HepG2 (cell line): Measurements from ENCODE around the gene TBC1D4. TPM values are rescaled to one million over a fixed set of nuclear protein-coding genes. Genes with fewer than 3 reads are reported as not detected.

Experiments
- ATAC-seq: fragments of 200-7000 bp; cut with Tn5 transposase; 3 replicates; pipeline ENCODE4 v1.9.1; 2020; ENCODE audit warnings: mild to moderate bottlenecking, moderate library complexity
- BruUV-seq: library from RNA; stranded (reverse); fragments of 400-500 nt; replicated peaks from 2 replicates; lab custom pipeline; 2021; lab: Mats Ljungman, UMichigan
- CTCF ChIA-PET: fragments of 300-600 bp; formaldehyde crosslinking; extraction: SDS; loops from one replicate; lab custom pipeline; 2021; ENCODE audit warnings: low total read pairs, inconsistent platforms, low intra/inter-chr PET ratio; lab: Yijun Ruan, JAX
- POLR2A ChIA-PET: fragments of 350-600 bp; sonication (Branson Sonifier 250); formaldehyde crosslinking; loops from one replicate; lab custom pipeline; 2020; ENCODE audit warnings: antibody characterized with exemption, inconsistent platforms; lab: Yijun Ruan, JAX
- DNase-seq: peaks from one replicate; pipeline ENCODE4 v3.0.0-alpha.2; 2015; ENCODE audit warnings: low spot score
- FAIRE-seq: peaks from 3 replicates; lab custom pipeline; 2011; peaks lifted over from hg19 to GRCh38; lab: Jason Lieb, UNC
- H2AFZ ChIP-seq: one replicate; pipeline ENCODE4 v1.6.1; 2011; ENCODE audit warnings: low read length, inconsistent platforms
- H3K27ac ChIP-seq: fragments of 300-600 bp; 3 replicates; pipeline ENCODE4 v1.8.0; 2011; ENCODE audit warnings: mixed run types, mild to moderate bottlenecking, mixed read lengths, low read length, inconsistent platforms; ENCODE audit not compliant: insufficient read depth; ENCODE audit errors: extremely low read length
- H3K27me3 ChIP-seq, 2 experiments: fragments of 200-600 bp in 1 of 2; 2 replicates in 1 of 2; 3 replicates in 1 of 2; pipeline versions ENCODE4 v1.6.0 to v1.8.0; 2011; ENCODE audit warnings: low read length in 2 of 2, mild to moderate bottlenecking in 2 of 2, moderate library complexity in 2 of 2, inconsistent platforms in 1 of 2; ENCODE audit not compliant: insufficient read depth in 2 of 2, control insufficient read depth in 1 of 2
- H3K36me3 ChIP-seq, 2 experiments: fragments of 200-600 bp in 1 of 2; replicated peaks in 1 of 2; 2 replicates in 1 of 2; 3 replicates in 1 of 2; pipeline versions ENCODE4 v1.5.1 to v1.8.0; 2011; ENCODE audit warnings: low read length in 2 of 2, inconsistent platforms in 1 of 2; ENCODE audit not compliant: insufficient read depth in 2 of 2, control insufficient read depth in 1 of 2
- H3K4me1 ChIP-seq: 2 replicates; pipeline ENCODE4 v1.5.1; 2012; ENCODE audit warnings: low read length, inconsistent platforms; ENCODE audit not compliant: insufficient read depth
- H3K4me2 ChIP-seq: 2 replicates; pipeline ENCODE4 v1.6.0; 2011; ENCODE audit warnings: low read depth, low read length, inconsistent platforms
- H3K4me3 ChIP-seq, 3 experiments: fragments of 200-600 bp in 1 of 3; sonication (generic), shearing (Covaris generic) in 1 of 3; replicated peaks in 1 of 3; 2 replicates each; pipeline ENCODE4 v1.5.1; 2011 to 2016; ENCODE audit warnings: low read length in 3 of 3, inconsistent platforms in 2 of 3, low read depth in 2 of 3, mild to moderate bottlenecking in 2 of 3, control low read depth in 1 of 3, mixed read lengths in 1 of 3; ENCODE audit not compliant: insufficient read depth in 1 of 3
- H3K79me2 ChIP-seq: one replicate; pipeline ENCODE4 v1.6.1; 2011; ENCODE audit warnings: low read length, inconsistent platforms; ENCODE audit not compliant: insufficient read depth
- H3K9ac ChIP-seq: 2 replicates; pipeline ENCODE4 v1.6.0; 2011; ENCODE audit warnings: mild to moderate bottlenecking, low read depth, low read length, inconsistent platforms; ENCODE audit not compliant: insufficient read depth
- H3K9me3 ChIP-seq: 2 replicates; pipeline ENCODE4 v1.5.1; 2012; ENCODE audit warnings: mild to moderate bottlenecking, low read length
- H4K20me1 ChIP-seq: 2 replicates; pipeline ENCODE4 v1.6.0; 2011; ENCODE audit warnings: inconsistent platforms, mild to moderate bottlenecking, low read length, moderate library complexity; ENCODE audit not compliant: insufficient read depth
- ATM ChIP-seq: fragments of 450-650 bp; IDR thresholded peaks from 2 replicates; pipeline ENCODE4 v1.7.1; 2017; ENCODE audit warnings: mild to moderate bottlenecking, borderline replicate concordance
- CBX2 ChIP-seq, 2 experiments: fragments of 200-600 bp in 1 of 2; sonication (generic); formaldehyde crosslinking in 1 of 2; IDR thresholded peaks; 2 replicates each; pipeline versions ENCODE4 v1.7.0 to v1.8.1; 2018 to 2022; ENCODE audit warnings: low read depth in 2 of 2, low read length in 1 of 2, mild to moderate bottlenecking in 1 of 2, missing genetic modification reagents in 1 of 2
- CCAR2 ChIP-seq: fragments of 200-400 bp; formaldehyde crosslinking; optimal IDR thresholded peaks from 2 replicates; pipeline ENCODE3; 2018; ENCODE audit warnings: low read depth, mild to moderate bottlenecking, low read length, moderate library complexity
- ELF1 ChIP-seq: sonication (generic); formaldehyde crosslinking; IDR thresholded peaks from 2 replicates; pipeline ENCODE4 v1.4.0; 2020; ENCODE audit warnings: missing genetic modification reagents
- GPN1 ChIP-seq: sonication (generic); formaldehyde crosslinking; IDR thresholded peaks from 2 replicates; pipeline ENCODE4 v1.5.1; 2020; ENCODE audit warnings: missing genetic modification reagents, borderline replicate concordance
- HDAC2 ChIP-seq: sonication (generic); formaldehyde crosslinking; IDR thresholded peaks from 2 replicates; pipeline ENCODE4 v1.4.0; 2020; ENCODE audit warnings: missing genetic modification reagents
- JUN ChIP-seq: sonication (generic); formaldehyde crosslinking; IDR thresholded peaks from 2 replicates; pipeline ENCODE4 v1.4.0; 2020; ENCODE audit warnings: mild to moderate bottlenecking, missing genetic modification reagents
- RCOR2 ChIP-seq: IDR thresholded peaks from 2 replicates; pipeline ENCODE4 v1.6.1; 2016; ENCODE audit warnings: missing biosample characterization, missing genetic modification reagents
- SKI ChIP-seq: fragments of 450-650 bp; IDR thresholded peaks from one replicate; pipeline ENCODE4 v1.6.1; 2018; ENCODE audit warnings: mild to moderate bottlenecking; ENCODE audit not compliant: partially characterized antibody
- SP1 ChIP-seq, 2 experiments: fragments of 450-650 bp in 1 of 2; sonication (generic) in 1 of 2; formaldehyde crosslinking in 1 of 2; IDR thresholded peaks; 2 replicates each; pipeline versions ENCODE4 v1.4.0 to v1.6.1; 2016 to 2020; ENCODE audit warnings: missing genetic modification reagents in 1 of 2
- ZNF30 ChIP-seq: sonication (generic); formaldehyde crosslinking; IDR thresholded peaks from 2 replicates; pipeline ENCODE4 v1.5.0; 2020; ENCODE audit warnings: mild to moderate bottlenecking, missing genetic modification reagents
- ZNF749 ChIP-seq: sonication (generic); formaldehyde crosslinking; IDR thresholded peaks from 2 replicates; pipeline ENCODE4 v1.8.0; 2022; ENCODE audit warnings: mild to moderate bottlenecking, missing genetic modification reagents, moderate library complexity, borderline replicate concordance
- ZSCAN31 ChIP-seq: sonication (generic); formaldehyde crosslinking; IDR thresholded peaks from 2 replicates; pipeline ENCODE4 v1.5.0; 2020; ENCODE audit warnings: low read depth, mild to moderate bottlenecking, missing genetic modification reagents
- WGBS: methylation state at CpG from one replicate; pipeline ENCODE4 v1.1.6; 2017; ENCODE audit warnings: low lambda C conversion rate; 5-methylcytosine and 5-hydroxymethylcytosine counted together
- in situ Hi-C: cut with HindIII; loops from 2 replicates; pipeline ENCODE4 v1.10.0; 2017; ENCODE audit warnings: low pct_unique_long_range_greater_than_20kb; ENCODE audit not compliant: extremely low pct_ligation_motif_present
- intact Hi-C: fragments of 100-400 bp; cut with micrococcal nuclease; formaldehyde crosslinking; loops from one replicate; pipeline ENCODE4 v1.10.0; 2022; ENCODE audit not compliant: unreplicated experiment
- polyA plus RNA-seq, 8 experiments: library from polyadenylated mRNA; depleted of rRNA in 3 of 8; stranded (reverse) in 7 of 8; unstranded in 1 of 8; fragments of >200 nt; fragmentation: Illumina TruSeq in 4 of 8; extraction: Trizol in 4 of 8; gene quantifications; 2 replicates each; pipeline versions ENCODE4 v1.2.1 to v1.2.3, GENCODE V29; 2011 to 2016; ENCODE audit warnings: low read depth in 4 of 8, missing spikeins in 1 of 8, mixed read lengths in 1 of 8; ENCODE audit not compliant: insufficient read depth in 1 of 8
- total RNA-seq, 5 experiments: library from RNA; depleted of rRNA; stranded (reverse); fragments of >200 nt; fragmentation: Illumina TruSeq; extraction: Trizol; gene quantifications; 2 replicates each; pipeline ENCODE4 v1.2.3, GENCODE V29; 2016; ENCODE audit warnings: low read depth in 1 of 5
- TF ChIP-seq, protein P1 (sequence below): sonication (generic); formaldehyde crosslinking; IDR thresholded peaks from 2 replicates; pipeline ENCODE4 v1.5.1; 2020; ENCODE audit warnings: missing genetic modification reagents, mild to moderate bottlenecking, borderline replicate concordance

The TBC1D4 gene
- total and polyA plus RNA-seq, 2 of the 13 experiments (the other 11 are each of a cell fraction or from before 2014, with no cell fraction given): 35.9 to 64.4 TPM

DNA sequence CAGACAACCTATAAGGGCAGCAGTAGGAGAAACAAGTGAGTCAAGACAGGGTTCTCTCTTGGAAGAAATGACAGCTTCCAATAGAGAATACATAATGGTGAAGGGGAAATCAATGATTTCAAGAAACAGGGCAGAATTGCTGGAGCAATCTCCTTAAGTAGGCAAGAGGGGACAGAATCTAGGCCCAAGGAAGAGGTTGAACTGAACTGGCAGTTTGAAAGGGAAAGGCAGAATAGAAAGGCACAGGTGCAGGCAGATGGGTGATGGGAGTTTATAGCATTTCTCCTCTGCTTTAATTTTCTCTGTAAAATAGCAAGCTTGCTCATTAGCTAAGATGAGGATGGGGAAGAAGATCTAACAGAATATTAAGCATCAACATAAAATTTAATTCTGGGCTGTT lies 110.8 kb downstream of the TBC1D4 start:
- Histone ChIP-seq H2AFZ (no peak overlapping the region), H3K4me2 (no peak overlapping the region), H3K4me3 (no peak overlapping the region), H3K4me1 (peaks cover 83% of the 10 kb centered on the region), H3K27me3 (no peaks in the 10 kb centered on the region), H4K20me1 (peaks cover 23% of the 10 kb centered on the region), H3K79me2 (peaks cover 98% of the 10 kb centered on the region), H3K27ac (no peak overlapping the region), H3K9me3 (no peaks in the 10 kb centered on the region), H3K9ac (no peak overlapping the region), H3K36me3 (peaks cover 1 to 4% of the 10 kb centered on the region in 2 experiments; a peak in 1 of 5 replicates)
- no TSS peak for BruUV-seq
- ChIA-PET CTCF (interaction anchor here (2.7 kb wide), 1 partner anchor 178 kb away, joined by 14 read pairs; the partner anchor contains the start of gene UCHL3), POLR2A (interaction anchor here (1.5 kb wide), 1 partner anchor 109 kb away, joined by 3 read pairs; no protein-coding TSS in a partner anchor)
- intact Hi-C loops (no loop called here), in situ Hi-C loops (loop anchor here (5.0 to 10.0 kb wide), 2 partner anchors 111 to 174 kb away; partner anchors contain the start of genes TBC1D4 and UCHL3)
- no peak for TF ChIP-seq ZNF749 (CRISPR knock-in tag)
- TF ChIP-seq ZSCAN31 (CRISPR knock-in tag): no peak
- TF ChIP-seq SP1 (IDR thresholded peaks at IDR 0.05): no peak
- TF ChIP-seq SP1 (CRISPR knock-in tag; IDR thresholded peaks at IDR 0.05): no peak
- no peak for TF ChIP-seq ELF1
- TF ChIP-seq RCOR2 (CRISPR knock-in tag): no peak
- TF ChIP-seq CCAR2: no peak
- no peak for TF ChIP-seq ZNF30 (CRISPR knock-in tag)
- TF ChIP-seq JUN: no peak
- DNase-seq (no peak), ATAC-seq (no peak), FAIRE-seq (no peak)

DNA sequence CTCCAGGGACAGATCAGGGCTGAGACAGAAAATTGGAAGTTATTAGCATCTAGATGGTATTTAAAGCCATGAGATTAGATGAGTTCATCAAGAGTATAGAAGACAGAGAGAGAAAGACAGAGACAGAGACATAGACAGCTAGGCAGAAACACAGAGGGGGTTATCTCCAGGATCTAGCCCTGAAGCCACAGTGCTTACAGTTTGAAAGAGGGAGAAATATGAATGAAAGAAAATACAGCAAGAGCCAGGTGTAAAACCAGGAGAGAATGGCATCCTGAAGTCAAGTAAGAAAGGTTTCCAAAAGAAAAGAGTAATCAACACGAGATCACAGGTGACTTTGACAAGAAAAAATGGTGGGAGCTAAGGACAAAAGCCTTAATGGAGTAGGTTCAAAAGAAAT lies 111.2 kb downstream of the TBC1D4 start:
- Histone ChIP-seq H3K4me3 (no peak overlapping the region), H3K36me3 (peaks cover 1 to 4% of the 10 kb centered on the region in 2 experiments; a peak in 1 of 5 replicates), H3K9me3 (no peaks in the 10 kb centered on the region), H3K27ac (no peak overlapping the region), H2AFZ (no peak overlapping the region), H3K27me3 (no peaks in the 10 kb centered on the region), H4K20me1 (peaks cover 23% of the 10 kb centered on the region), H3K4me1 (peaks cover 83% of the 10 kb centered on the region), H3K9ac (no peak overlapping the region), H3K79me2 (peaks cover 98% of the 10 kb centered on the region), H3K4me2 (no peak overlapping the region)
- no peak for ATAC-seq
- POLR2A ChIA-PET: interaction anchor here (1.5 kb wide), 1 partner anchor 110 kb away, joined by 3 read pairs; no protein-coding TSS in a partner anchor
- intact Hi-C loops: no loop called here
- CTCF ChIA-PET: no interaction called here
- in situ Hi-C loops: loop anchor here (5.0 to 10.0 kb wide), 2 partner anchors 112 to 174 kb away; partner anchors contain the start of genes TBC1D4 and UCHL3
- no peak for FAIRE-seq
- 100% methylated on average over 1 of the region's 1 CpG for WGBS
- no peak for DNase-seq
- no TSS peak for BruUV-seq
- no peak for TF ChIP-seq HDAC2 (CRISPR knock-in tag)
- no peak for TF ChIP-seq SKI
- no peak for TF ChIP-seq ATM
- TF ChIP-seq GPN1 (CRISPR knock-in tag): no peak
- TF ChIP-seq, protein P1, sequence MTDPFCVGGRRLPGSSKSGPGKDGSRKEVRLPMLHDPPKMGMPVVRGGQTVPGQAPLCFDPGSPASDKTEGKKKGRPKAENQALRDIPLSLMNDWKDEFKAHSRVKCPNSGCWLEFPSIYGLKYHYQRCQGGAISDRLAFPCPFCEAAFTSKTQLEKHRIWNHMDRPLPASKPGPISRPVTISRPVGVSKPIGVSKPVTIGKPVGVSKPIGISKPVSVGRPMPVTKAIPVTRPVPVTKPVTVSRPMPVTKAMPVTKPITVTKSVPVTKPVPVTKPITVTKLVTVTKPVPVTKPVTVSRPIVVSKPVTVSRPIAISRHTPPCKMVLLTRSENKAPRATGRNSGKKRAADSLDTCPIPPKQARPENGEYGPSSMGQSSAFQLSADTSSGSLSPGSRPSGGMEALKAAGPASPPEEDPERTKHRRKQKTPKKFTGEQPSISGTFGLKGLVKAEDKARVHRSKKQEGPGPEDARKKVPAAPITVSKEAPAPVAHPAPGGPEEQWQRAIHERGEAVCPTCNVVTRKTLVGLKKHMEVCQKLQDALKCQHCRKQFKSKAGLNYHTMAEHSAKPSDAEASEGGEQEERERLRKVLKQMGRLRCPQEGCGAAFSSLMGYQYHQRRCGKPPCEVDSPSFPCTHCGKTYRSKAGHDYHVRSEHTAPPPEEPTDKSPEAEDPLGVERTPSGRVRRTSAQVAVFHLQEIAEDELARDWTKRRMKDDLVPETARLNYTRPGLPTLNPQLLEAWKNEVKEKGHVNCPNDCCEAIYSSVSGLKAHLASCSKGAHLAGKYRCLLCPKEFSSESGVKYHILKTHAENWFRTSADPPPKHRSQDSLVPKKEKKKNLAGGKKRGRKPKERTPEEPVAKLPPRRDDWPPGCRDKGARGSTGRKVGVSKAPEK (CRISPR knock-in tag): no peak
- no peak for TF ChIP-seq CBX2 (IDR thresholded peaks at IDR 0.05; ENCODE audit: low read depth, low read length)
- no peak for TF ChIP-seq CBX2 (CRISPR knock-in tag; IDR thresholded peaks at IDR 0.05; ENCODE audit: low read depth)
